ENCODE data around the gene PET100. TPM values are rescaled to one million over a fixed set of nuclear protein-coding genes. Genes with fewer than 3 reads are reported as not detected.

Gene PET100
- total RNA-seq, 1 experiment from 2014 or later = 126 TPM

GRCh38 chr19:7668842-7669241, 39.2 kb downstream of the PET100 start, which contains the start of gene RETN:
Gene RETN, plus strand, starts transcription at chr19:7669049. Its CDS starts 278 bp downstream, at chr19:7669327.
- Histone ChIP-seq H3K79me2 (ENCODE audit: insufficient read depth, low read length) (no peaks in the 10 kb centered on the region), H3K27ac (ENCODE audit: low read depth, low read length) (no peak within 1 kb of the TSS), H2AFZ (ENCODE audit: low read depth, low read length, poor library complexity, severe bottlenecking) (no peak within 1 kb of the TSS), H3K9me3 (ENCODE audit: control insufficient read depth in 1 of 2, insufficient read depth in 1 of 2, low read depth in 1 of 2, low read length in 2 of 2) (peaks cover 0 to 3% of the 10 kb centered on the region in 2 experiments; a peak in 1 of 4 replicates), H4K20me1 (ENCODE audit: insufficient read depth) (no peaks in the 10 kb centered on the region), H3K4me3 (replicated peaks in 1 of 2; ENCODE audit: low read depth in 1 of 2, low read length in 2 of 2) (no peak within 1 kb of the TSS), H3K27me3 (ENCODE audit: insufficient read depth, low read length) (no peaks in the 10 kb centered on the region), H3K4me1 (ENCODE audit: control insufficient read depth in 1 of 2, insufficient read depth in 2 of 2, low read length in 2 of 2) (peaks cover 0 to 2% of the 10 kb centered on the region in 2 experiments; a peak in 2 of 4 replicates), H3K9ac (ENCODE audit: low read length) (no peak within 1 kb of the TSS), H3K9me2 (ENCODE audit: insufficient read depth) (no peaks in the 10 kb centered on the region), H3K4me2 (ENCODE audit: low read length) (no peak within 1 kb of the TSS), H3K36me3 (ENCODE audit: control insufficient read depth in 1 of 2, insufficient read depth in 2 of 2, low read length in 2 of 2) (no peaks in the 10 kb centered on the region)
- no peak for TF ChIP-seq EZH2phosphoT487 (IDR thresholded peaks at IDR 0.05; ENCODE audit: borderline replicate concordance)
- no peak for TF ChIP-seq POLR2AphosphoS5 (IDR thresholded peaks at IDR 0.05; ENCODE audit: low read depth, low read length)
- TF ChIP-seq JUND (IDR thresholded peaks at IDR 0.05) = no peak
- TF ChIP-seq, protein P1, sequence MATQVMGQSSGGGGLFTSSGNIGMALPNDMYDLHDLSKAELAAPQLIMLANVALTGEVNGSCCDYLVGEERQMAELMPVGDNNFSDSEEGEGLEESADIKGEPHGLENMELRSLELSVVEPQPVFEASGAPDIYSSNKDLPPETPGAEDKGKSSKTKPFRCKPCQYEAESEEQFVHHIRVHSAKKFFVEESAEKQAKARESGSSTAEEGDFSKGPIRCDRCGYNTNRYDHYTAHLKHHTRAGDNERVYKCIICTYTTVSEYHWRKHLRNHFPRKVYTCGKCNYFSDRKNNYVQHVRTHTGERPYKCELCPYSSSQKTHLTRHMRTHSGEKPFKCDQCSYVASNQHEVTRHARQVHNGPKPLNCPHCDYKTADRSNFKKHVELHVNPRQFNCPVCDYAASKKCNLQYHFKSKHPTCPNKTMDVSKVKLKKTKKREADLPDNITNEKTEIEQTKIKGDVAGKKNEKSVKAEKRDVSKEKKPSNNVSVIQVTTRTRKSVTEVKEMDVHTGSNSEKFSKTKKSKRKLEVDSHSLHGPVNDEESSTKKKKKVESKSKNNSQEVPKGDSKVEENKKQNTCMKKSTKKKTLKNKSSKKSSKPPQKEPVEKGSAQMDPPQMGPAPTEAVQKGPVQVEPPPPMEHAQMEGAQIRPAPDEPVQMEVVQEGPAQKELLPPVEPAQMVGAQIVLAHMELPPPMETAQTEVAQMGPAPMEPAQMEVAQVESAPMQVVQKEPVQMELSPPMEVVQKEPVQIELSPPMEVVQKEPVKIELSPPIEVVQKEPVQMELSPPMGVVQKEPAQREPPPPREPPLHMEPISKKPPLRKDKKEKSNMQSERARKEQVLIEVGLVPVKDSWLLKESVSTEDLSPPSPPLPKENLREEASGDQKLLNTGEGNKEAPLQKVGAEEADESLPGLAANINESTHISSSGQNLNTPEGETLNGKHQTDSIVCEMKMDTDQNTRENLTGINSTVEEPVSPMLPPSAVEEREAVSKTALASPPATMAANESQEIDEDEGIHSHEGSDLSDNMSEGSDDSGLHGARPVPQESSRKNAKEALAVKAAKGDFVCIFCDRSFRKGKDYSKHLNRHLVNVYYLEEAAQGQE (IDR thresholded peaks at IDR 0.05; ENCODE audit: low read depth) = no peak
- no peak for TF ChIP-seq RAD21 (IDR thresholded peaks at IDR 0.05; ENCODE audit: low read depth)
- TF ChIP-seq YY1 (IDR thresholded peaks at IDR 0.05; ENCODE audit: extremely low read depth, insufficient replicate concordance, low read depth, low read length) = no peak
- no peak for TF ChIP-seq SRF (IDR thresholded peaks at IDR 0.05; ENCODE audit: low read depth)
- ATAC-seq (no peak), DNase-seq (ENCODE audit: low read depth, low spot score) (no peak)
- ChIA-PET CTCF (interaction anchor here (0.7 to 2.3 kb wide), 2 partner anchors 12 to 16 kb away, joined by 3 to 12 read pairs; partner anchors contain the start of gene TRAPPC5), POLR2A (no interaction called here), RAD21 (ENCODE audit: low non-redundant PET in 1 of 2, low total read pairs in 2 of 2, uncharacterized antibody in 2 of 2, unreplicated experiment in 2 of 2) (no interaction called here)
- intact Hi-C loops (cut with micrococcal nuclease) = no loop called here
- BruUV-seq (replicated peaks) = no TSS peak
